PFSK-1 (cell line): Measurements from ENCODE around the gene DNMT3B.
A peak's percentile ranks its signal among the peaks of the same experiment; 100 is the strongest.

Experiments used
- FOXP2 ChIP-seq: optimal IDR thresholded peaks from 2 replicates; pipeline ENCODE3; 2011; ENCODE audit warnings: borderline replicate concordance, control low read depth, inconsistent platforms; ENCODE audit not compliant: insufficient read depth; ENCODE audit errors: extremely low read length, extremely low read depth
- POLR2AphosphoS5 ChIP-seq: IDR thresholded peaks from 2 replicates; pipeline ENCODE4 v1.6.1; 2012; ENCODE audit warnings: low read depth, mild to moderate bottlenecking, control low read depth, low read length, moderate library complexity
- REST ChIP-seq, 2 experiments: IDR thresholded peaks; 2 replicates each; pipeline versions ENCODE4 v1.6.1 to v1.8.0; 2011 to 2012; ENCODE audit warnings: low read depth in 2 of 2, low read length in 2 of 2, control low read depth in 1 of 2, inconsistent platforms in 1 of 2, mild to moderate bottlenecking in 1 of 2, moderate library complexity in 1 of 2; ENCODE audit not compliant: insufficient read depth in 1 of 2
- SIN3A ChIP-seq: IDR thresholded peaks from 2 replicates; pipeline ENCODE4 v1.6.1; 2012; ENCODE audit warnings: mild to moderate bottlenecking, low read length, moderate library complexity, borderline replicate concordance; ENCODE audit not compliant: insufficient read depth
- TAF1 ChIP-seq: IDR thresholded peaks from 2 replicates; pipeline ENCODE4 v1.6.1; 2012; ENCODE audit warnings: low read length, control low read depth, borderline replicate concordance; ENCODE audit not compliant: insufficient read depth

Gene DNMT3B

GRCh38 chr20:32737371-32738223 lies 24.6 kb upstream of the DNMT3B start:
- TF ChIP-seq TAF1 (no peak), POLR2AphosphoS5 (no peak), FOXP2 (no peak), REST (IDR thresholded peaks at IDR 0.05; ENCODE audit: insufficient read depth in 1 of 2, low read depth in 2 of 2, low read length in 2 of 2) (no peak), SIN3A (no peak)

- TF ChIP-seq FOXP2 (no peak), SIN3A (no peak), TAF1 (no peak), REST (IDR thresholded peaks at IDR 0.05; ENCODE audit: insufficient read depth in 1 of 2, low read depth in 2 of 2, low read length in 2 of 2) (no peak), POLR2AphosphoS5 (no peak)
These were observed 21.0 kb upstream of the DNMT3B start for GRCh38 chr20:32741151-32741550.

DNA sequence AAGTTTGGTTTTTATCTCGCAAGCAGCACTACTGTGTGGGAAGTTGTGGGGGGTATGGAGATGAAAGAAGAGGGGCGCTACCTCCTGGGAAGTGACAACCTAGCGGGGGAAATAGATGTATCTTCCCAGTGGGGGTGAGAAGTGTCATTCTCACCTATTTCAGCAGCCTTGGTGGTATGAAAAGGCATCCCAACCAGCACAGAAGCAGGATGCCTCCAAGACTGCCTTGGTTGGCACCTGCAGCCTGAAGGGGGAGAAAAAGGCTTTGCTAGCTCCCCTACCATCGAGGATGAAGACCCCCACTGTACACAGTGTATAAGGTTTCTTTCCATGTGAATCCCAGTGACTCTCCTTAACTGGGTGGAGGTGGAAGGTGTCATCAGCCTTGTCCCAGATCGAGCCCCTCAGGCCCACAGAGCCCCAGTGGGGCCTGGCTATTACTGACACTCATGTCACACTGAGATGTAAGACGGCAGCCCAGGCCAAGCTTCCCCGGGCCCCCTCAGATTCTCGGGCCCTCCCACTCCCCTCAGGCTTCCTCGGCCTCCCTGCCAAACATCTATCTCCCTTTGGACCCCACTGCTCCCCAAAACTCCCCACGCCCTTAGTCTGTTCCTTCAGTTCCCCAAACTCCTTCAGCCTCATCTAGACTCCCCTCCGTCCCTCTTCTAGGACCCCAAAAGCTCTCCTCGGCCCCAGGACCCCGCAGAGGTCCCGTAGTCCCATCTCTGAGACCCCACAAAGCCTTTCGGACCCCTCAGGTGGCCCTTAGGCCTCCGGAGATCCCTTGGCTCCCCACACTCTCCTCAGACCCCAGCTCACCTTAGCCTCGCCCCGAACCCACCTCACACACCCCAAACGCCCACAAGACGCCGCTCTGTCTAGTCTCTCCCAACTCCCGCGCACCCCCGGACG lies 19.6 kb upstream of the DNMT3B start:
- TF ChIP-seq TAF1: no peak
- no peak for TF ChIP-seq FOXP2
- no peak for TF ChIP-seq POLR2AphosphoS5
- no peak for TF ChIP-seq REST (IDR thresholded peaks at IDR 0.05; ENCODE audit: insufficient read depth in 1 of 2, low read depth in 2 of 2, low read length in 2 of 2)
- no peak for TF ChIP-seq SIN3A

DNA sequence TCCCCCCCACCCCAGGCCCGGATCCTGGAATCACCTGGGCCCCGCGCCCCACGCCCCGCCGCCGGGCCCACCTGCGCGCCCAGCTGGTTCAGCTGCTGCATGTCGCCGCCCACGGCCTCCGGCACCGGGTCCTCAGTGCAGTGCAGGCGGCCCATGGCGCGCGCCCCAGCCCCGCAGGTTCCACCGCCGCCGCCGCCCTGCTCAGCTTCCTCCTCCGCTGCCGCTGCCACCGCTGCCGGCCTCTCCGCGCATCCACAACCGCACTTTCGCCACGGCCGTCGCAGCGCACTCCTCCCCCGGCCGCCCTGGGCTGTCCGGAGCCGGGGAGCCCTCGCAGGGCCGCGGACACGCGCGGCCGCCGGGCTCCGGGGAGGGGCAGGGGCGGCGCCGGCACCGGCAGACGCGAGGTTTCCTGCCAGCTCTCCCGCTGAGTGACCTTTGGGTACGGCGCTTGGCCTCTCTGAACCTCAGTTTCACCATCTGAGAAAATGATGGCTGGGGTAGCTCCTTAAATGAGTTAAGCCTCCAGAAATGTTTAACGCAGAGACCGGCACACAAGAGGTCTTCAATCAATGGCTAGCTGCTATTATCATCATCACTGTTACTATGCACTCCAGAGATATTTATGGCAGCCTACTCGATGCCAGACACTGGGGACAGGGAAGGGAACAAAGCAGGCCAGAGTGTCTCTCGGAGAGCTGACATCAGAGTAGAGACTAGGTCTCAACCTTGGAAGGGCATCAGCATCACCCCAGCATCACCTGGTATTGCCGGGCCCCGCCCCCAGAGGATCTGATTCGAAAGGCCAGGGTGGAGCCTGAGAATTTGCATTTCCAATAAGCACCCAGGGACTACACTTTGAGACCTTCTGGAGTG lies 18.7 kb upstream of the DNMT3B start, which contains the start of gene COMMD7:
Gene COMMD7, minus strand, starts transcription at position 231 of the 876 bp plus-strand sequence. Its CDS starts 76 bp downstream, at position 155.
- TF ChIP-seq FOXP2: peak; percentile 73
- TF ChIP-seq POLR2AphosphoS5: no peak
- no peak for TF ChIP-seq SIN3A
- TF ChIP-seq REST (IDR thresholded peaks at IDR 0.05; ENCODE audit: insufficient read depth in 1 of 2, low read depth in 2 of 2, low read length in 2 of 2): no peak
- no peak for TF ChIP-seq TAF1
